Measurements from ENCODE around the gene FANCC. TPM values are rescaled to one million over a fixed set of nuclear protein-coding genes. Genes with fewer than 3 reads are reported as not detected.

FANCC gene
- total RNA-seq, 1 experiment from 2014 or later = 14.5 TPM

DNA sequence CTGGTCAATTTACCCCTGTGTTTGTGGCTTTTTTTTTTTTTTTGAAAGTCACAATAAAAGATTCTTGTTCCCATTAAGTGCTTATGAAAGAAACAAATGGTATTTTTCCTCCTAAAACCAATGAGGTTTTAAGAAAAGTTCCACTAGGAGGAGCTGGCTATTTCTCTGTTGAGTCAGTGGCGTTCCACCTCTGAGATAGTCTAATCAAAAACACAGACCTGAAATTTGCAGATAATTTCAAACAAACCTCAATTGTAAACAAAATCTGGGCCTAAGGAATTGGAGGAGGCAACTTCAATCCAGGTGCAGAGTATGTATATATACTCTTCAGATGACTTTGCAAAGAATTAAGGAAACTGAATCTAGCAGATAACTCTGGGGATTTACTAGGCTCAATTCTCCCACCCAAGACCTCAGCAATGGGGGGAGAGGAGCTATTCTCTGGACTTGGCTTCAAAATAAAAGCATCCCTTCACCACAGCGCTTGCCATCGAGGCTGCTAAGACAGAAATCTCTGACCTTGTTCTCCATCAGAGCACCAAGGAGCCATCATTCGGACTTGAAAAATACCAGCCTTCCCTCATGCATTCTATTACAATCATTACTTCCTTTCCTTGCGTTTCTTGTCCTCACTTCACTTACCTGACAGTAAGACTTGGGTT, 52.4 kb downstream of the FANCC start:
- CTCF ChIA-PET = interaction anchor here (0.6 to 1.9 kb wide), 9 partner anchors 12 to 1698 kb away, joined by 3 to 6 read pairs (median 4); no protein-coding TSS in a partner anchor
- TF ChIP-seq, protein P1, sequence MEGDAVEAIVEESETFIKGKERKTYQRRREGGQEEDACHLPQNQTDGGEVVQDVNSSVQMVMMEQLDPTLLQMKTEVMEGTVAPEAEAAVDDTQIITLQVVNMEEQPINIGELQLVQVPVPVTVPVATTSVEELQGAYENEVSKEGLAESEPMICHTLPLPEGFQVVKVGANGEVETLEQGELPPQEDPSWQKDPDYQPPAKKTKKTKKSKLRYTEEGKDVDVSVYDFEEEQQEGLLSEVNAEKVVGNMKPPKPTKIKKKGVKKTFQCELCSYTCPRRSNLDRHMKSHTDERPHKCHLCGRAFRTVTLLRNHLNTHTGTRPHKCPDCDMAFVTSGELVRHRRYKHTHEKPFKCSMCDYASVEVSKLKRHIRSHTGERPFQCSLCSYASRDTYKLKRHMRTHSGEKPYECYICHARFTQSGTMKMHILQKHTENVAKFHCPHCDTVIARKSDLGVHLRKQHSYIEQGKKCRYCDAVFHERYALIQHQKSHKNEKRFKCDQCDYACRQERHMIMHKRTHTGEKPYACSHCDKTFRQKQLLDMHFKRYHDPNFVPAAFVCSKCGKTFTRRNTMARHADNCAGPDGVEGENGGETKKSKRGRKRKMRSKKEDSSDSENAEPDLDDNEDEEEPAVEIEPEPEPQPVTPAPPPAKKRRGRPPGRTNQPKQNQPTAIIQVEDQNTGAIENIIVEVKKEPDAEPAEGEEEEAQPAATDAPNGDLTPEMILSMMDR (IDR thresholded peaks at IDR 0.05; ENCODE audit: unreplicated experiment) = no peak
- H3K9me3 Mint-ChIP-seq (ENCODE audit: low read depth, unreplicated experiment) = no peaks in the 10 kb centered on the region

DNA sequence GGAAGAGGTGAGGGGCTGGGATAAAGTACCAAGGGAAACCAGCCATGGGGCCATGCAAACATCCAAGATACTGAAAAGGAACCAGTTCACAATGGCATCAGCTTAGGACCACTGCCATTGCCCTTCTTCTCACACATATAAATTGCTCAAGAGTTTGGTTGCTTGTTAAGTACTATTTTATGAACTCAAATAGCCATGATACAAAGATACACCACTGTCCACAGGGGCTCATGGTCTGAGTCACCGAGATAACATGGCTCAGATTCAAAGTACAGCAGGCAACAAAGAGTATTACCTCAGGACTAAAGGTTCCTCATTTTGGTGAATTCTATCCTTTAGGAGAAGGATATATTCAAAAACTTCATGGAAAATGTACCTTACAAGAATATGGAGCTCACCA, 55.6 kb downstream of the FANCC start:
- Mint-ChIP-seq H3K4me1 (ENCODE audit: low read depth, unreplicated experiment) (peaks cover 16% of the 10 kb centered on the region), H3K4me3 (ENCODE audit: low read depth, unreplicated experiment) (no peak overlapping the region), H3K36me3 (ENCODE audit: insufficient read depth, unreplicated experiment) (no peaks in the 10 kb centered on the region), H3K27me3 (ENCODE audit: unreplicated experiment) (no peaks in the 10 kb centered on the region), H3K9me3 (ENCODE audit: low read depth, unreplicated experiment) (no peaks in the 10 kb centered on the region), H3K27ac (ENCODE audit: unreplicated experiment) (no peak overlapping the region)
- no peak for DNase-seq
- CTCF ChIA-PET = interaction anchor here (0.6 kb wide), 1 partner anchor 39 kb away, joined by 3 read pairs; no protein-coding TSS in a partner anchor
- intact Hi-C loops (cut with micrococcal nuclease; ENCODE audit: unreplicated experiment) = no loop called here
- no TSS peak for BruUV-seq (replicated peaks)
- TF ChIP-seq, protein P1 (IDR thresholded peaks at IDR 0.05; ENCODE audit: unreplicated experiment) = no peak

More for the DNA sequence above, 52.4 kb downstream of the FANCC start:
- no peaks in the 10 kb centered on the region for H3K27me3 Mint-ChIP-seq (ENCODE audit: unreplicated experiment)
- DNase-seq = no peak
- intact Hi-C loops (cut with micrococcal nuclease; ENCODE audit: unreplicated experiment) = no loop called here
- H3K36me3 Mint-ChIP-seq (ENCODE audit: insufficient read depth, unreplicated experiment) = no peaks in the 10 kb centered on the region
- H3K27ac Mint-ChIP-seq (ENCODE audit: unreplicated experiment) = no peak overlapping the region
- H3K4me3 Mint-ChIP-seq (ENCODE audit: low read depth, unreplicated experiment) = no peak overlapping the region
- BruUV-seq (replicated peaks) = no TSS peak
- peaks cover 35% of the 10 kb centered on the region for H3K4me1 Mint-ChIP-seq (ENCODE audit: low read depth, unreplicated experiment)

DNA sequence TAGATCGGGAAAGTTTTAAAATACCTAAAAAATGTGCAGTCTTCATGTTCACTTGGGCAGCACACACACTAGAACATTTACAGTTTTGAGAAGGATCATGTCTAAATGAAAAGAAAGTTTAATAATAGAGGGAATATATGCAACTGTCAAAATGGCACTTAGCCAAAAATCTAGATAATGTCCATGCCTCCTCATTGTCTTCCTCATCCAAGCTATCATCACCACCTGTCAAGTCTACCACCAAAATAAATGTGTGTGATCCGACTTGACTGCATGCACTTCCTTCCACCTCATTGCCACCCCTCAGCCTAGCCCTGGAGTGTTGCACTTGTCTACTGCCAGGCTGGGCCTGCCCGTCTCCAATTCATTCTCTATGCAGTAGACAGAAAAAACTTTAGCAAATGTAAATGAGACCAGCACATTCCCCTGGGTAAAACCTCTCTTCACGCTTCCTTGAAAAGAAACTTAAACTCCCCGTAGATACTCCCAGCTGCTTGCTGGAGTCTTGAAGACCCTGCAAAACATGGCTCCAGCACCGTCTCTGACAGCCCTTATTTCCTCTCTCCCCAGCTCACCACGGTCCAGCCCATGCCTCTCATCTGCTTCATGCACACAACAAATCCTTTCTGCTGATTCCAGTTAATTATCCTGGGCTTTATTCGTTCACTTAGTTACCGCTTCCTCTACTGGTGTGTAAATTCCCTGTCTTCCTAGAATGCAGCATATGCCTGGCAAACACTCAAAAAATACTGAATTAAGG, 66.9 kb downstream of the FANCC start:
- TF ChIP-seq, protein P1 (IDR thresholded peaks at IDR 0.05; ENCODE audit: unreplicated experiment) = no peak
- no peaks in the 10 kb centered on the region for H3K27me3 Mint-ChIP-seq (ENCODE audit: unreplicated experiment)
- no peak overlapping the region for H3K4me3 Mint-ChIP-seq (ENCODE audit: low read depth, unreplicated experiment)
- CTCF ChIA-PET = interaction anchor here (0.6 to 0.7 kb wide), 2 partner anchors 365 to 617 kb away, joined by 3 to 4 read pairs; no protein-coding TSS in a partner anchor
- no peaks in the 10 kb centered on the region for H3K36me3 Mint-ChIP-seq (ENCODE audit: insufficient read depth, unreplicated experiment)
- intact Hi-C loops (cut with micrococcal nuclease; ENCODE audit: unreplicated experiment) = no loop called here
- H3K4me1 Mint-ChIP-seq (ENCODE audit: low read depth, unreplicated experiment) = no peaks in the 10 kb centered on the region
- H3K27ac Mint-ChIP-seq (ENCODE audit: unreplicated experiment) = no peak overlapping the region
- H3K9me3 Mint-ChIP-seq (ENCODE audit: low read depth, unreplicated experiment) = no peaks in the 10 kb centered on the region
- DNase-seq = no peak
- BruUV-seq (replicated peaks) = no TSS peak

DNA sequence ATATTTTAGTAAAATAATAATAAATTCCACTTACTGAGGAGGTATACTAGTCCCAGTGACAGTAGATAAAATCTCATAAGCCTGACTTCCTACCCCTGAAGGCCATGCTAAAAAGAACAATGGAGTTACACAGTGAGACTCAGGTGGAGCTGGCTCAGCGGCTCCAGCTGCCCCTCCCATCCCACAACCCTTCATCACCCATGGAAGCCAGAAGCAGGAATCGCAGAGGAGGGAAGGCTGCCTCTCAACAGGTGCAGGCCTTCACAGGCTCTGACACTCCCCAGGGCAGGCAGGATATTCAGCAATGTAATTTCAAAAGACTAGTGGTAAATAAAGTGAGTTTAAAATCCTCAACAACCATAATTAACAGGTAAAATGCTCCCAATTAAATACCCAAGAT, 67.5 kb downstream of the FANCC start:
- Mint-ChIP-seq H3K4me3 (ENCODE audit: low read depth, unreplicated experiment) (no peak overlapping the region), H3K27me3 (ENCODE audit: unreplicated experiment) (no peaks in the 10 kb centered on the region), H3K9me3 (ENCODE audit: low read depth, unreplicated experiment) (no peaks in the 10 kb centered on the region), H3K36me3 (ENCODE audit: insufficient read depth, unreplicated experiment) (no peaks in the 10 kb centered on the region), H3K27ac (ENCODE audit: unreplicated experiment) (no peak overlapping the region), H3K4me1 (ENCODE audit: low read depth, unreplicated experiment) (no peaks in the 10 kb centered on the region)
- TF ChIP-seq, protein P1 (IDR thresholded peaks at IDR 0.05; ENCODE audit: unreplicated experiment) = no peak
- no peak for DNase-seq
- BruUV-seq (replicated peaks) = no TSS peak
- CTCF ChIA-PET = interaction anchor here (0.7 kb wide), 1 partner anchor 618 kb away, joined by 4 read pairs; no protein-coding TSS in a partner anchor
- intact Hi-C loops (cut with micrococcal nuclease; ENCODE audit: unreplicated experiment) = no loop called here
